ENCODE data around the gene MATN3.

MATN3 gene

DNA sequence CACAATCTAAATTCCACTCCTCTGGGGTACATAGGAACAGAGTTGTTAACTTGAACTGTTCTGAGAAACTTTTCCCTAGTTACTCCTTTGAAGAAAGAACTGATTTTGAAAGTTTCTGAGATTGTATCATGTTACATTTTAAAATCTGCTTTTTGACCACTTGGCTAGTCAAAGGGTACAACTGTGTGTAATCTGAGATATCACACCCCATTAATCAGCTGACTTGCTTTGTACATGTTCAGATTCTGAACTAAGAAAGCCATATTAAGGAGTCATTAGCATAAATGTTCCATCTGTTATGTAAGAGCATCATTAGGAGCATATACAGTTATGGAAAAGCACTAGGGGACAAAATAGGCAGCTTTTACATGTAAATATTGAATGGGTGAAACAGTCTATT, 18.7 kb downstream of the MATN3 start:
- DNase-seq = no peak

DNA sequence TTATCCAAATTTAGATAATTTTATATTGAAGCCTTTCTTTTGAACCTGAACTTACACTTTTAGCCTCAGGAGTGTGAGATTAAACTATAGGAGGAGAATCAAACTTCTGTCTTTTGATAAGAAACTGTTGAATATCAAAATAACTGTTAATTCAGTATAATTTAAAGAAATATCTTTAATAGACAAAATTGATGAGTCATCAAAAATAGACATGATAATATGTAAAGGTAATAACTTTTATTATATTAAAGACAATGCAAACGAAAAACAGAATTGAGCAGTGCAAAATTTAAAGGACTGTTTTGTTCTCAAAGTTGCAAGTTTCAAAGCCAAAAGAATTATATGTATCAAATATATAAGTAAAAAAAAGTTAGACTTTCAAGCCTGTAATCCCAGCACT, 20.6 kb downstream of the MATN3 start:
- DNase-seq = no peak

DNA sequence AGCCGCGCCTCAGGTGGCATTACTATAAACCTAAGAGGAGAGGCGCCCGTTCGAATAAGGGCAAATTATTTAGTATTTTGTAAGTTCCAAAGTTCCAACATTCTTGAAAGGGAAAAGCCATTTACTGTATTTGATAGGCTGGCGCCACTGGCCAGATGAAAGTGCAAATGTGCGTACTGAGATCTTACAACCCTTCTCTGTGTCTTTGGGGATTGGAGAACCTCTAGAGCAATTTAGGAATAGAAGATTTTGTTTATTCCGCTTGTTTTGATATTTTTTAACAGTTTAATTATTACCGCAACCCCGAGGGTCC, 22.1 kb downstream of the MATN3 start:
- DNase-seq = no peak

GRCh38 chr2:19989667-19990415, 22.6 kb downstream of the MATN3 start, which contains the start of gene WDR35:
WDR35 (minus strand) TSS chr2:19990105; CDS start chr2:19990015, 90 bp downstream.
- peak; percentile 93 for DNase-seq

- DNase-seq = no peak
Measured at GRCh38 chr2:19989342-19989666, 23.2 kb downstream of the MATN3 start.

DNA sequence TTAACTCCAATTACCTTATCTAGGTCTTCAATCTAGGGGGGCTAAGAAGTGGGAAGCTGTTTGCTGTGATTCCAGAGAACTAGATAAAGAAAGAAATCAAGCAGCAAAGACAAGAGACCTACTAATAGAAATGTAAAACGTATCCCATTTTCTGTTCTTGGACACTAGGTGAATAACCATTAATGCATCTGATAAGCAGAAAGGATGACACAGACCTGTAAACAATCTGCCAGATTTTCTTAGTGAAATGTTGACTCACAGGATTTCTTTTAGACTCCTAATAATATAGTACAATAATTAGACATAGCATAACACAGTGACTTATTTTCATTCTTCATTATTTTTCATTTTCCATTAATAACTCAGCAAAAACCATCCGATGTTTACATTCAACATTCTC, 23.9 kb downstream of the MATN3 start:
- DNase-seq = no peak

DNA sequence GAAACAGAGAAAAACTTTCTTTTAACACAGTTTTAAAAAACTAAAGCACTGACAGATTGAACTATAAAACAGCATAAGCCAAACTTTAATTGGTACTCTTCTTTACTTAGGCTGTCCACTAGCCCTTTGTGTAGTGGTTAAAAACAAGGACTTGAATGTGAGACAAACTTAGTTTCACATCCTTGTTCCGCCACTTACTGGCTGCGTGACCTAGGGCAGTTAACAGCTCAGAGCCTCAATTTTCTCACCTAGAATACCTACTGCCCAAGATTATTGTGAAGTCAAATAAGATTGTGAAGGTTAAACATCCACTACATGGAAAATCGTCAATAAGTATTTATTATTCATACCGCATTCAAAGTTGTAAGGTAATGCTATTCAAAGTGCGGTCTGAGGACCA, 24.5 kb downstream of the MATN3 start:
- no peak for DNase-seq

- DNase-seq = no peak
Measured at GRCh38 chr2:19982268-19982667, 30.2 kb downstream of the MATN3 start.

GRCh38 chr2:19979932-19980331, 32.5 kb downstream of the MATN3 start:
- no peak for DNase-seq

- no peak for DNase-seq
Measured at GRCh38 chr2:19973466-19973865, 39.0 kb downstream of the MATN3 start.

DNA sequence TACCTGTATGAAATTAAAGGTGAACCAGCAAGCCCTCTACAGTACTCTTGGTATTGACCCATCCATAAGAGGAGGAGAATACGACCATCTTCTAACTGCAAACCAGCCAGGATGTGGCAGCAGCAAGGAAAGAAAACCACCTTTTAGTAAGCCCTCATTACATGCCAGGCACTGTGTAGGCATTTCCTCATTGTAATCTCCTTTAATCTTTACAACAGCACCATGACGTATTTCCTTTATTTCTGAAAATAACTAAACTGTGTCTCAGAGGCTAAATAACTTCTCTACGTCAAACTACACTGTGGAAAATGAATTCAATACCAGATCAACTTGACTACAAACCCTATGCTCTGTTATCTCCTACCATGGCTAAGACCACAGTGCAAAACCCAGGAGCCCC, 40.8 kb downstream of the MATN3 start:
- no peak for DNase-seq

- DNase-seq = no peak
Measured at GRCh38 chr2:19963386-19963785, 49.1 kb downstream of the MATN3 start.

- peak; percentile 12 for DNase-seq
Measured at GRCh38 chr2:19955544-19956422, 56.7 kb downstream of the MATN3 start.

DNA sequence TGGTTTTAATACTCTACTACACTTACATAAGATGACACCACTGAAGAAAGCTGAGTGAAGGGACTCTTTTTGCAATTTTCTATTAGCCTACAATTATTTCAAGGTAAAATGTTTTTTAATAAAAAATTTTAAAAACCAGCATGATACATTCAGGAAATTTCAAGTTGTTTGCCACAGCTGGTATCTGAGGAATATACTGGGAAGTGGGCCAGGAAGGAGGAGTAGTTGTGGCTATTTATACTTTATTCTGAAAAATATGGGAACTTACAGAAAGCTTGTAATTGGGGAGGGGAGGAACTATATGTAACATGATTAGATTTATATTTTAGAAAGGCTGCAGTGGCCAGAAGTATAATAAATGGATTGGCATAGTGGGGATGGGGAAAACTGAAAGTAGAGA, 63.4 kb downstream of the MATN3 start:
- DNase-seq = no peak

GRCh38 chr2:19947184-19947940, 65.1 kb downstream of the MATN3 start:
- no peak for DNase-seq

DNA sequence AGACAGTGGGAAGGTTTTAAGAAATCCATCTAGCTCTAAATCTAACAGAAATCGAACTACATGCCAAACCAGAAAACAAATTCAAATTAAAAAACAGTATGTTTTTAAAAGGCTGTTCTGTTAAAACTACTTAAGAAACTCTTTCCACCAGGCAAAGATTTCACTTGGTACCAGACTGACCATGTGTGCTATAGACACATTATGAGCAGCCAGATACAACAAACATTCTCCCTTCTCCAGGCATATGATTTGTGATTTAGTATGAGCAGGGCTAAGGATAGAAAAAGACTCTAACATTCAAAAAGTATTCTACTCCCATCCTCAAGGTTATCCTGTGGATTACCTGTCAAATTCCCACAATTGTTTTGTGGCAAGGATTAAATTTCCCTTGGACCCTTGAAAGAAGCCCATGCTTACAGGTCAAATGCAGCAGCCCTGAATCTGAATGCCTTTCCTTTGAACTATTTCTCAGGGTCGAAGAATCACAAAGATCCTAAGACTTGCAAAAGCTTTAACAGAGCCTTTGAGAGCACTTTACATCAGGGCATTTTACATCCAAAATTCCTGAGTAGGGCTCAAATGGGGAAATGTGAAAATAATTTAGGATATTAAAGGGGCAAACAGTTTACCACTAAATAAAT, 68.1 kb downstream of the MATN3 start:
- no peak for DNase-seq

DNA sequence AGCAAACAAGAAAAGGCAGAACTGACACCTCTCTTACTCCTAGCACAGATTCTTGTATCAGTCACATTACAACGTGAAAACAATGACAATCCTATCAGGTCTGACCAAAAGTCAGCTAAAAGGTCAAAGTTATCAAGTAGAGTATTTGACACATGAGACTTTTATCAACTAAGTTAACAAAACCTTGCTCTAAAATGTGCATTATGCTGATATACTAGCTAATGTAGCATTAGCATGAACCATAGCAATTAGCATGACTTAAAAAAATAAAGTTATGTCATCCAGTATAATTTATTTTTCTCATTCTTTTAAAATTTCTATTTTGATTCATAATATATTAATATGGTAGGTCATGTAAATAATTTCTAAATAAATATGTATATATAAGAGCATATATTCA, 69.3 kb downstream of the MATN3 start:
- no peak for DNase-seq

DNA sequence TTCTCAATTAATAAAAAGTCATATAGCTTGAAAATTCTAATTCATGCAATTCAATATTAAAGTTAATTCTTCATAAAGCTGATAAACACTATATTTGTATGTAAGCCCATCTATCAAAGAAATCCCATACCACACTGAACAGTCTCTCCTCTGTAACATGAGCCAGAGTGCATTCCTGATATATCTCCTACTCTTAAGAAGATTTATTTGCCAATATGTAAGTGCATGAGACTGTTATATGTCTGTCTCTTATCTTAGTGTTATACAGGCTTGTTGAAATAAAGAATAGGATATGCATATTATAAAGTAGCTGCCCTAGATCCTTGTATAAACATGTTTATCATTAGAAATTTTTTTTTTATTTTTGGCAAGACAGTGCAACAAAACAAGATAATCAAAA, 70.3 kb downstream of the MATN3 start:
- no peak for DNase-seq

Measured in stimulated activated CD4-positive, alpha-beta T cell treated with anti-CD3 and anti-CD28 coated beads, Interleukin-12 subunit alpha, Interleukin-12 subunit beta, amount 100 ng/mL, for 4 hours (primary cell).